Suppressor macrophage (primary cell): Measurements from ENCODE around the gene HOXA11.

Experiments
- DNase-seq, 4 experiments: peaks; one replicate each; pipeline ENCODE4 v3.0.0-alpha.2; 2020 to 2022

Gene HOXA11

DNA sequence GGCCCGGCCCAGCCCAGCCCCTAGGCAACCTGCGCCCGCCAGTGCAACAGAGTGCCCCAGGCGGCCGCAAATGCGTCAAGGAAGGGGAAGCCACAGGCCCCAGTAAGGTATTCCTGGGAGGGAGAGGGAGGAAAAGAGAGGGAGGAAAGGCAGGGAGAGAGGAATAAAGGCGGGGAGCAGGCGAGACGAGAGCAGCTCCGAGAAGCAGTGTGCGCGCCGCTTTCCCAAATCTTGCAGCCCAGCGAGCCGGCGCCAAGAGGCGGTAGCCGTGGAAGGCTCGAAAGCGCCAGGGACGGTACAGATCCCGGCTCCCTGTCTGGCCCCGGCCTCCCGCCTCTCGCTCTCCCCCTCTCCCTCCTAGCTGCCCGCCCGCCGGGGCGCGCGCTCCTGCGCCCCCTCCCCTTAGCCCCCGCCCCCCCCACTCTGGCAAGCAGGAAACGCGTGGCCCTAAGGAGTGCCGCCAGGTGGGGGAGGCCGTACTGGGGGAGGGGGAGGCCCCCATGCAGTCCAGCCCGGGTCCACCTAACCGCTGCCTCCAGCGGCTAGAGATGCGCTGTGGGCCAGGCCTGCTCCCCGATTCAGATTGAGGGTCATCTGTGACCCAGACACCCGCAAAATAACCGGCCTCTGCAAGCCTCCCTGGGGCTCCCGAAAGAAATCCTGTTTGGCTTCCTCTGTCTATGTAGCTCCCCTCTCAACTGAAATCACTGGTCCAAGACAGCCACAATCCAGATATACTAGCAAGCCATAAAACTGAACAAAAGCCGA is 15.2 kb downstream of the HOXA11 start:
- DNase-seq, result peak in 2 of 4 experiments; percentile 33 to 45

DNA sequence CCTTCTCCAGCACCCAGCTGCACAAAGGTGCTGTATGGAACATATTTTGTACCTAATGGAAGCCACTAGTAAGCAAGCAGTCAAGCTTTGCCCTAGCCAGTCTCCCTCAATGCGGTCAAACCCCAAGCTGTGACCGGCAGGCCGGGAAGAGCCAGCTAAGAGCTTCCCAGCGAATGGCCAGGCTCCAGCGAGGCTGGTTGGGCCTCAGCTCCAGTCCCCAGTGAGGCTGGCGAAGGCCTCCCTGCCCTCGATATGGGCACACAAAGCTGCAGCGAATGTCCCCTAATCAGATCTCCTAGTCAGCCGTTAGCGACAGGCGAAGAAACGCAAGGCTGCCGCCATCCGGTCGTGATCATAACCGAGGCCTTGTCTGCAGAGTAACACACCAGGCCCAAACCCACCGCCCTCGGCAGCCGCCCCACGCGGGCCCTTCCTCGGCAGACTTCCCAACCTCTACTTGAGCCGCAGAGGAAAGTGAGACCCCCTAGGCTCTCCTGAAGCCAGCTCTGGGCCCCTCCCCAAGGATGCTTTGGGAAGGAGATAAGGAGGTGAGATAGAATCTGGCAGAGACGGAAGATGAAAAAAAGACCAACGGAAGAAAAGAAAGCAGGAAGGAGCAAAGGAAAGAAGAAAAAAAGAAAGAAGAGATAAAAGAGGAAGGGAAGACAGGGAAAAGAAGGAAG is 16.6 kb downstream of the HOXA11 start:
- peak in 2 of 4 experiments; percentile 51 for DNase-seq

DNA sequence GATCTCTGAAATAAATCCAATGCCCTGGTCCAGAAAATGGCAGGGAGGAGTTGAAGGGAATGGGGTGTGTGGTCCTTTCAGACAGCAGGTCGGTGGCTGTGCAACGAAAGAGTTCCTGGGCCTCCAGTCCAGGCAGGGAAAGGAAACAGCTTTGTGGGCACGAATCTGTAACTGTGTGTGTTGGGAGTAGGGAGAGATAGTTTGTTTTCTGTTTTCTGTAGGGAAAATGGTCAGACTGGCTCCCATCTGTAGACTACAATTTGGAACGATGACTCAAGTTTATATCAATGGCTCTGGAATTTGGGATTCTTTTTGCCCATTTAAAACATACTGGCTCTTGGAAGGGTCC is 17.1 kb downstream of the HOXA11 start:
- no peak for DNase-seq

DNA sequence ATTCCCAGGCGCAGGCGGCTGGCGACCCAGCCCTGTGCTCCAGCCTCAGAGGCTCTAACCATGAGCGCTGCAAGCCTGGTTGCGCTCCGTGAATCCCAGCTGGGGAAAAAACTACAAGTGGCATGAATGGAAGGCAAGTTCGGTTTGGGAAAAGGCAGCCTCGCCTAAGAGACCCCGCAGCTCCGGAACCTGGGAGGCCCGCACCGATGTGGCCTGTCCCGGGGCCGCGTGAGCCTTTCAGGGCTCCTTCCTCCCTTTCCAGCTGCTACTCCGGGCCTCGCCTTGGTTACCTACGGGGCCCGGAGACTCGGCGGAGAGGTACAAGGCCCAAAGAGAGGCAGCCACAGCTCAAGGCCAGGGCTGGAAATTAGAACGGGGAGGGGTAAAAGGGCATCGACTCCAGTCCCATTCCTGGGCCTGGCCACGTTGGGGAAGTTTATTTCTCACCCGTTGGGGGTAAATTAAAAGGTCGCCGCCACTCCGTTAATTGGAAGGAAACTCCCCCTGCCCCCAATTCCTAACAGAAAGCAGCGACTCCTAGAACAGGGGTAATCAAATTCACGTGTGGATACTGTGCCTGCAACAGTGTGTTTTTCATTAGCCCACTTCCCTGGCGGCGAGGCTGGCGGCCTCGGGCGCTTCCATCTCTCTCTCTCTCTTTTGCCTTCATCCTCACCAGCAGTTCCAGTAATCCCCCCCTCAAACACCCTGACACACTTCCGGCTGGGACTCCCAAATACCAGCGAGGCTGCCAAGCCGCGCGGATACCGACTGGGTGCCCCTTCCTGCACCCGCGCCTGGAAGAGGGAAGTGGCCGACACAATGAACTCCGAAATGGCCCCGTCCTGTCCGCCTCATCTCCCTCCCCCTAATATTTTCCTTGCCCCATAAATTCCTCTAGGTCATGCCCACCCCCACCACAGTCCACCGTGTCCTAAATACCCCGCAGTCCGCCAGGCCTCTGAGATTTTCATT is 18.2 kb downstream of the HOXA11 start:
- peak in 1 of 4 experiments; percentile 45 for DNase-seq

DNA sequence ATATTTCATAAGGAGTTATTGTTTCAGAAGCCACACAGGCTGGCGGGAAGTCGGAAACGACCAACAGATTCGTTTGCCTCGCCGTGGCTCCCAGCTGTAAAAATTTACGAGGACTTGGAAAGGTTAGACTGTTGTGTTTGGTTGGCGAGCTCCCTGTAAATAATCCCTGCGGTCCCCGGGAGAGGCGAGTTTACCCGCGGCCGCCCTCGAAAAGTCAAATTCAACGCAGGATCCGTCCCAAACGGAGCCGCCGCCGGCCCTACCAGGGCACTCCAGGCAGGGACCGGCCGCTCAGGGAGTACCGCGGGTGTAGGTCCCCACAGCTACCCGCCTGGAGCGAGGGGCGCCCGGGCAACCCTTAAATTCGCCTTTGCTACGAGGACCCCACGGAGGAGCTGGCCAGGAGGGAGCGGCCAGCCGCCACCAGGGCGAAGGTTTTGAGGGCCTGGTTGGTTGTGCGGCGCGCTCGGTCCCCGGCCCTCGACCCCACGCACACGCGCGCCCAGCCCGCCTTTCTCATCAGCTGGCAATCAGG is 19.0 kb downstream of the HOXA11 start:
- peak in 1 of 4 experiments; percentile 32 for DNase-seq

DNA sequence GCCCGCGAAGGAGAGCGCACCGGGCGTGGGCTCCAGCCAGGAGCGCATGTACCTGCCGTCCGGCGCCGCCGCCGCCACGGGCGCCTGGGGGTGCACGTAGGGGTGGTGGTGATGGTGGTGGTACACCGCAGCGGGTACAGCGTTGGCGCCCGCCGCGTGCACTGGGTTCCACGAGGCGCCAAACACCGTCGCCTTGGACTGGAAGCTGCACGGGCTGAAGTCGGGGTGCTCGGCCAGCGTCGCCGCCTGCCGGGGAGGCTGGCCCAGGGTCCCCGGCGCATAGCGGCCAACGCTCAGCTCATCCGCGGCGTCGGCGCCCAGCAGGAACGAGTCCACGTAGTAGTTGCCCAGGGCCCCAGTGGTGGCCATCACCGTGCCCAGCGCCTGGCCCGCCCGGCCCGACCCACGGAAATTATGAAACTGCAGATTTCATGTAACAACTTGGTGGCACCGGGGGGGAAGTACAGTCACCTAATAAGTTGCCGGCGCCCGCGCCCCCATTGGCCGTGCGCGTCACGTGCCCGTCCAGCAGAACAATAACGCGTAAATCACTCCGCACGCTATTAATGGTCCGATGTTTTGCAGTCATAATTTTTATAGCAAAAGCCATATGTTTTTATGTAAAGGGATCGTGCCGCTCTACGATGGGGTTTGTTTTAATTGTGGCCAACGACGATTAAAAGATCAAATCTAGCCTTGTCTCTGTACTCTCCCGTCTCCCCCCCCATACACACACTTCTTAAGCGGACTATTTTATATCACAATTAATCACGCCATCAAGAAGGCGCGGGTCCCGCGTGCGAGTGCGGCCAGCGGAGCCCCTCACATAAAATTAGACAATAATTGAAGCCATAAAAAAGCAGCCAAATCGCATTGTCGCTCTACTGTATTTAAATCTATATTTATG is 19.7 kb downstream of the HOXA11 start, which contains the start of gene HOXA9:
Gene HOXA9, minus strand, starts transcription at position 449 of the 907 bp plus-strand sequence. Its CDS starts 80 bp downstream, at position 369.
- peak; percentile 76 to 83 (median 80) for DNase-seq

DNA sequence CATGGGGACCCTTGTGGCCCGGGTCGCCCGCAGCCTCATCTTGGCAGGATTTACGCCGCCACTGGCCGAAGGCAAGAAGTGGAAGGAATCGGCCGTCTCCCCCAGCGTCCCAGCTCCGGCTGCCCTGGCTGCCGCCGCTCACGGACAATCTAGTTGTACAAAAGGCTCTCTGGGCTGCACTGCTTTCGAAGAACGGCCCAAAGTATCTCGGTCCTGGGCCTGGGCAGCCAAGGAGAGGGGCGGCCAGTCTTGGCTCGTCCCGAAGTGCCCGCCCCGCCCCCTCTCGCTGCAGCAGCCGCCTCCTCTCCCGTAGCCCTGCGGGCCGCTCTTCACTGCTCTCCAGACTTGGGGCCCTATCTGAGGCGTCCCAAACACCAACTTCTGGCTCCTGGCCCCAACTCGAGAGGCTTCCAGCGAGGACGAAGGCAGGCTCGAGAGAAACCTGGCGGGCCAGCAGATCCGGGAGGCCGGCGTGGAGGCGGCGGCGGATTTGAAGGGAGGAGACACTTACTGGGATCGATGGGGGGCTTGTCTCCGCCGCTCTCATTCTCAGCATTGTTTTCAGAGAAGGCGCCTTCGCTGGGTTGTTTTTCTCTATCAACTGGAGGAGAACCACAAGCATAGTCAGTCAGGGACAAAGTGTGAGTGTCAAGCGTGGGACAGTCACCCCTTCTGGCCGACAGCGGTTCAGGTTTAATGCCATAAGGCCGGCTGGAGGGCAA is 20.5 kb downstream of the HOXA11 start:
- DNase-seq, result peak in 2 of 4 experiments; percentile 58 to 59

DNA sequence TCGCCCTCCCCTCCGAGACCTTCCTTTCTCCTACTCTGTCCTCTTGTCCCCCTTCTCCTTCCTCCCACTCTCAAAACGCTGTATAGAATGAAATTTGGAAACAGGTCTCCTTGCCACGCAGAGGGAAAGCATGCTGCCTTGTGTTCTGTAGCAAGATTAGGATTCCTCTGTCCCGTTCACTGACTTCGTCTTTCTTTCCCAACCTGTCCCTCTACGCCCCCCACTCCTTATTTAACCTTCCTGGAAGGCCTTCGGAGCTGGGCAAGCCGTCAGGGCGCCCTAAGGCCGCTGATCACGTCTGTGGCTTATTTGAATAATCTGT is 21.0 kb downstream of the HOXA11 start:
- no peak for DNase-seq

DNA sequence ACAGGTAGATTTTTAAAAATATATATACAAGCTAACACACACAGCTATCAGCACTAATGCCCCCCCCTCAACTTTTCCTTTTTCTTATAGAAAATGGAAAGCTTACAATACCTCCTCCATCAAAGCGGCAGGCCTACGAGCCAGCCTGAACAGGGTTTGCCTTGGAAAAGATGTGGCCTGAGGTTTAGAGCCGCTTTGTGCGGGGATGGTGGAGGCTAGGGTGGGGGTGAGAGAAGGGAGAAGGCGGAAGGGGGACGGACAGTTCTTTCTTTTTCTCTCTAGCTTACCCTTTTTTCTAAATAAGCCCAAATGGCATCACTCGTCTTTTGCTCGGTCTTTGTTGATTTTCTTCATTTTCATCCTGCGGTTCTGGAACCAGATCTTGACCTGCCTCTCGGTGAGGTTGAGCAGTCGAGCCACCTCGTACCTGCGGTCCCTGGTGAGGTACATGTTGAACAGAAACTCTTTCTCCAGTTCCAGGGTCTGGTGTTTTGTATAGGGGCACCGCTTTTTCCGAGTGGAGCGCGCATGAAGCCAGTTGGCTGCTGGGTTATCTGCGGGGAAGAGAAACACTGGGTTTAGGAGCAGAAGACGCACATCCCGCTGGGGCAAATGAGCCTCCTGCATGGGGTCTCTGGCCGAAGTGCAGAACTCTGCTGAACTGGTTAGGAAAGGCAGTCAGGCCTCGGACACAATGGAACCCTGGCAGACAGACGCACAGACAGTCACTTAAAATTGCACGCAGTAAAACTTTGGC is 21.6 kb downstream of the HOXA11 start:
- DNase-seq, result no peak

DNA sequence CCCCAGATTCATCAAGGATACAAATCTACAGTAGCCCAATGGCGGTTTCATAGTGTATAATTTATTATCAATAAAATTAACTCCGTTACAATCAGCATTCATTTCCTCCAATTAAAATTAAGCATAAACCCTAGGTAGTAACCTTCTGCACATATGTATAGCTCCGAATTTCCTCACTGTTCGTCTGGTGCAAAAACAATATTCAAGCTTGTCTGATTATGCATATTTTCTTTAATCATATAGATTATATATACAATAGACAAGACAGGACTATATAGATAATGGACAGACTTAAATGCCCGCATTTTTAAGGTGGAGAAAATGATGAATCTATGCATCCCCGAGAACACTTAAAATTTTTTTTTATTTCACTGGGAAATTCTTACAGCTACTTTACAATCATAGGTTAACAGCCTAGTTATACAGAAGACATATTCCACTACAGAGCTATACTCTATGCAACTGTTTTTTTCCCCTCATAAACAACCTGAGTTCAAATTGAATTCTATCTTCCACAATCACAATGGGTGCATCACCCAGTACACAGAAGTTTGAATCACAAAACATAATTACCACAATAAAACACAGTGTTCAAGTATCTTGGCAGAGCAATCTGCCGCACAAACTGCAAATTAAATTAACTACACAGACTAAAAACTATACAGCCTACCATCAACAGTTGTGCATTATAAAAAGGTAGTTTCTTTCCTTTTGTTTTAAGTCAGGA is 22.3 kb downstream of the HOXA11 start:
- no peak for DNase-seq

DNA sequence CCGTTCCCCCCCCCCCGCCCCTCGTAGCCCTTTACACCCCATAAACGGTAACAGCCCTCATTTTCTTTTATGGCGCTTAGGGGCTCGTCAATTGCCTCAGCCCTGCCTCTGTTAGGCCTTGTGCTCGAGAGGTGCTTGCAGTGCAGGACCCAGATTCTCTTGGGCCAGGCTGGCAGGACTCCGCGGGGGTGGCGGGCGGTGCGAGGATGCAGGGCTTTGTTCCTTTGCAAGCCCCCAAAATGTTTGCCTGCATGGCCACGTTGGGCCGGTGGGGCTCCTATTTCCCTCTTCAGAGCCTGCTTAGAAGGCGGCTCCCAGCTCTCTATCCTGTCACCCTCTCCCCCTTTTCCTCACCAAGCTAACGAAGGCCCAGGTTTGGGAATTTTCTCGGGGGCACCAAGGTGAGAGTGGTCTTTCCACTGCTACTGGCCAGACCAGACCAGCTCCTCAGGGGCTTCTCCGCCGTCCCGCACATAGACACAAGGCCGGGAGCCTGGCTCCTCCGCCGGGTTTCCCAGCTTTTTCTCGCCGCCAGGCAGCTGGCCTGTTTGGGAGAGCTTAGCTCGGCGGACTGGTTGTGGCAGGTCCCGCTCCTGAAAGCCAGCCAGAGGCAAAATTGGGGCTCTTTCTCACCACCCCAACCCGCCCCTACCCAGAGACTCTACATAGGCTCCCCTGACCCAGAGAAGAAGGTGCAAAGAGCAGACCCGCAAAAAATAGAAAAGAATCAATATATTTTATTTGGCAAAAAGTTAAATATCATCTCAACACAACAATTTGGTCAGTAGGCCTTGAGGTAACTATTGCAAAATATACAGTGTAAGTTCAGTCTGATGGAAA is 23.1 kb downstream of the HOXA11 start:
- no peak for DNase-seq

DNA sequence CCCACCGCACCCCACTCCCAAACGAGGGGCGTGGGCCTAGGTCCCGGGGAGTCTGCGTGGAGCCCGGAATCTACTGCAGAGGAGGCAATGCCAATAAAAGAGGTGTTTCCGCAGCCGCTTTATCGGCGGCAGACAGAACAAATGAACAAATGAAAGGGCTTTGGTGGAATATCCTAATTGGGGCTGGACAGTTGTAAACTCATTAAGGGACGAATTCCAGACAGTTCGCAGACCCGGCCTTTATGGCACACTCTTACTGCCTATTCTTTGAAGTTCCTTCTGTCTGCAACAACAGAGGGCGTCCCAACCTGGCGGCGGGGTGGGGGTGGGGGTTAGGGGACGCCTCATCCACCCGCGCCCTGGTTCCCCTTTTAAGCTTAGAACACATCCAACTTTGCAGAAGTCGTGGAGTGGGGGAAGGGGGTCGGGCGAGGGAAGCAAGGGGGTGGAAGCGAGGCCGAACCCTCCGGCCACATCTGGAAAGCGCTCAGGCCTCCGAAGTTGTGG is 23.8 kb downstream of the HOXA11 start:
- peak; percentile 72 to 80 (median 78) for DNase-seq

DNA sequence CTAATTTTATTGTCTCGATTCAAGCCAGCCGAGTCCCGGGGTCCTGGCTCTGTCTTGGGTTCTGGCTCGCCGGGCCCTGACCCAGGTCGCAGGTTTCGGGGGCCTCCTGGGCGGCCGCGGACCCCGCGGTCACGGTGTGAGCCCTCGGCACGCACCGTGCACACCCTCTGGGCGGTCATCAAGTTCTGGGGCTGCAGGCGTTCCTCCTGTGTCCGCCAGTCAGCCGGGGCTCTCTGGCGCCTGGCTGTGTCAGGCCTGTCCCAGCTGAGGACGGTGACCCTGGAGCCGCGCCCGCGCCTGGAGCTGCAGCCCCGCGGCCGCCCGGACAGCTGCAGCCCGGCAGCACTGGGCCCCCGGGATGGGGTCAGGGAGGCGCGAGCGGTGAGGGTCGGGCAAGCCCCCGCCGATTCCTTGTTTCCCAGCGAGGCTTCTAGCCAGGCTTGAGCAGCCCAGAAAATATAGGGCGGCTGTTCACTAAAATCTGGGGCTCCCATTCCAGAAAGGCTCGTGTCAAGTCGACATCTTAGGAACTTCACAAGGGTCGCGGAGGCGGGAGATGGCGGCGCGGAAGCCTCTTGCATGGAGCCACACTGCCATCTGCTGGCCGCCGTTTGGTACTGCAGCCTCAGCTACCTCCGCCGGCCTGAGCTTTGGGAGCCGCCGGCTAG is 24.4 kb downstream of the HOXA11 start:
- DNase-seq, result peak; percentile 87 to 94 (median 92)

DNA sequence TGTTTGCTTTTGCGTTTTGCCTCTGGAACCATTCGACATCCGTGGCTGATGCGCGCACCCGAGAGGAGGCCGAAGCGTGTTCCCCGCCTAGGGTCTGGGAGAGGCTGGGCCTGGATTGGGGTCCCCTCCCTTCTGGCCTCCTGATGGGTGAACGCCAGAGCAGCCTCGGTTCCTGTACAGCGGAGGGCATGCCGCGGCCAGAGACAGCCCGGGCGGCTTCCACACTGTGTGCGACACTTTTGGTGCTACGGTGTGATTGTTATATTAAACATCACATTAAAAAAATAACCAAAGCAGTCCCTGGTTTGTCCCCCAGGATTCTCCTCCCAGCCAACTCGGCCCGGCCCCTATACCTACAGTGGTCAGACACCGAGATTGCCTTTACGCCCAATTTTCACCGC is 24.9 kb downstream of the HOXA11 start:
- peak in 2 of 4 experiments; percentile 42 to 49 for DNase-seq

DNA sequence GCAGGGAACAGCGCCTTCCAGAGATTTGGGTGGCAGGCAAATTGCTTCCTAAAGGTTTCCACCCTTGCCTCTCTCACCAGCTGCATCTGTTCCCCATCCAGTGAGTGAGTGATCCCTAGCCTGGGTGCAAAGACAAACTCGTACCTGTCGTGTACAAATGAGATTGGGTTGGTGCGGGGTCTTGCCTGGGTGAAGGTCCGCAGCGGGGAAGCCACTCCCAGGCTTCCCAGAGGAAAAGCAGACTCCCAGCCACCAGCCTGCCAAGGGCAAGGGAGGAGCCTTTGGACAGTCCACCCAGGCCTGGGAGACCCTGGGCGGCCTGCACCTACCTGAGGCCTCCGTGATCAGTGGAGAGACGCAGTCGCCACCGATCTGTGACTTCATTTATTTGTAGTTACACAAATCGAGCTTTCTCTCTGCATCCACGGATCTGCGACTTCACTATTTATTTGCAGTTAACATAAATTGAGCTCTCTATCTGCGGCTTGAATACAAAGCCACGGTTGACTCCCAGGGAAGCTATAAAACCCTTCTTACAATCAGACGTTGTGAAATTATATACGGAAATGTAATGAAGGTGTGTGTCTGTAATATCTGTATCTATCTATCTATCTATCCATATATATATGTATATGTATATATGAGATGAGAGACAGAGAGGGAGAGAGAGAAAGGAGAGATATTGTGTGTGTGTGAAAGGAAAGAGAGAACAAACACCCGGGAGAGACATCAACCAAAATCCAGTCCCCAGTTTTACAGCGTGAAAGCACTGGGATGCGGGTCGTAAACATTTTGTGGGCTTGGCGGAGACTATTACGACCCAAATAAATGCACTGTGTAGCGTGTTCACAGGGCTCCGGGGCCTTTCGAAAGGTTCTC is 25.5 kb downstream of the HOXA11 start:
- peak in 1 of 4 experiments; percentile 15 for DNase-seq
